Hepatocyte (in vitro differentiated cells): ENCODE measurements around the gene MAU2. TPM values are rescaled to one million over a fixed set of nuclear protein-coding genes. Genes with fewer than 3 reads are reported as not detected.

ENCODE experiments used
- DNase-seq: peaks from one replicate; pipeline ENCODE4 v3.0.0-alpha.2; 2016; ENCODE audit warnings: low spot score
- H2AFZ ChIP-seq: fragments of 200-600 bp; sonication (generic); 2 replicates; pipeline ENCODE4 v1.6.0; 2016; ENCODE audit warnings: antibody characterized with exemption, mild to moderate bottlenecking
- H3K27ac ChIP-seq: fragments of 200-600 bp; sonication (generic); 2 replicates; pipeline ENCODE4 v1.5.1; 2016; ENCODE audit warnings: mild to moderate bottlenecking
- H3K27me3 ChIP-seq: fragments of 200-600 bp; sonication (generic); 2 replicates; pipeline ENCODE4 v1.6.1; 2016
- H3K36me3 ChIP-seq: fragments of 200-600 bp; sonication (generic); replicated peaks from 2 replicates; pipeline ENCODE4 v1.5.1; 2016; ENCODE audit warnings: low read depth; ENCODE audit not compliant: insufficient read depth
- H3K4me1 ChIP-seq: fragments of 200-600 bp; sonication (generic); 2 replicates; pipeline ENCODE4 v1.5.1; 2016; ENCODE audit warnings: mild to moderate bottlenecking, moderate library complexity; ENCODE audit not compliant: insufficient read depth
- H3K4me2 ChIP-seq: fragments of 200-600 bp; sonication (generic); 2 replicates; pipeline ENCODE4 v1.6.0; 2016
- H3K4me3 ChIP-seq: fragments of 200-600 bp; sonication (generic); 2 replicates; pipeline ENCODE4 v1.5.1; 2016; ENCODE audit warnings: mild to moderate bottlenecking
- H3K79me2 ChIP-seq: fragments of 200-600 bp; sonication (generic); 2 replicates; pipeline ENCODE4 v1.6.0; 2017; ENCODE audit warnings: mild to moderate bottlenecking
- H3K9me2 ChIP-seq: fragments of 200-600 bp; sonication (generic); replicated peaks from 2 replicates; pipeline ENCODE4 v1.6.0; 2017; ENCODE audit warnings: mild to moderate bottlenecking; ENCODE audit not compliant: insufficient read depth
- H3K9me3 ChIP-seq: fragments of 200-600 bp; sonication (generic); 2 replicates; pipeline ENCODE4 v1.5.1; 2016; ENCODE audit warnings: low read depth, mild to moderate bottlenecking
- H4K20me1 ChIP-seq: fragments of 200-600 bp; sonication (generic); 2 replicates; pipeline ENCODE4 v1.6.0; 2016; ENCODE audit warnings: mild to moderate bottlenecking; ENCODE audit not compliant: insufficient read depth, poor library complexity, severe bottlenecking
- CTCF ChIP-seq: fragments of 200-600 bp; sonication (generic); IDR thresholded peaks from 2 replicates; pipeline ENCODE4 v1.5.1; 2016; ENCODE audit warnings: antibody characterized with exemption, mild to moderate bottlenecking; ENCODE audit not compliant: poor library complexity
- EZH2 ChIP-seq: fragments of 200-600 bp; sonication (generic); IDR thresholded peaks from 2 replicates; pipeline ENCODE4 v1.6.1; 2016; ENCODE audit warnings: antibody characterized with exemption, mild to moderate bottlenecking, borderline replicate concordance
- EZH2phosphoT487 ChIP-seq: fragments of 200-600 bp; sonication (generic); IDR thresholded peaks from one replicate; pipeline ENCODE4 v1.6.1; 2018; ENCODE audit warnings: antibody characterized with exemption, mild to moderate bottlenecking, low read depth, moderate library complexity; ENCODE audit not compliant: unreplicated experiment, severe bottlenecking
- WGBS: methylation state at CpG from one replicate; pipeline ENCODE4 v1.1.6; 2016; ENCODE audit warnings: low lambda C conversion rate; ENCODE audit errors: missing lambda C conversion rate; 5-methylcytosine and 5-hydroxymethylcytosine counted together
- polyA plus RNA-seq: library from polyadenylated mRNA; unstranded; fragments of >200 nt; fragmentation: Nextera tagmentation; extraction: Ambion mirVana; gene quantifications from 2 replicates; pipeline ENCODE4 v1.2.1, GENCODE V29; 2016
- total RNA-seq: library from RNA; depleted of rRNA; stranded (reverse); fragments of >200 nt; gene quantifications from 2 replicates; pipeline ENCODE4 v1.2.3, GENCODE V29; 2014

Gene MAU2
- total and polyA plus RNA-seq, 2 experiments from 2014 or later: 25.3 to 31.8 TPM

- Histone ChIP-seq H2AFZ (peak within 1 kb of the TSS; percentile 62), H3K9me3 (no peaks in the 10 kb centered on the region), H3K9me2 (no peaks in the 10 kb centered on the region), H3K79me2 (peaks cover 67% of the 10 kb centered on the region), H3K27ac (peak within 1 kb of the TSS; percentile 94), H3K36me3 (no peaks in the 10 kb centered on the region), H3K4me3 (peak within 1 kb of the TSS; percentile 54), H3K4me2 (peak within 1 kb of the TSS; percentile 86), H3K27me3 (no peaks in the 10 kb centered on the region), H3K4me1 (peaks cover 28% of the 10 kb centered on the region), H4K20me1 (peaks cover 31% of the 10 kb centered on the region)
- DNase-seq: peak; percentile 98
- WGBS: 2% methylated on average over 50 of the region's 90 CpGs
- peak; percentile 36 for TF ChIP-seq CTCF
- TF ChIP-seq EZH2: no peak
Observed at GRCh38 chr19:19404879-19405860, 84.5 kb downstream of the MAU2 start, which contains the start of gene GATAD2A. Gene GATAD2A, plus strand, starts transcription at chr19:19405675. Its CDS starts 59,671 bp downstream, at chr19:19465346.

GRCh38 chr19:19405971-19406877 is 85.6 kb downstream of the MAU2 start:
- Histone ChIP-seq H4K20me1 (peaks cover 42% of the 10 kb centered on the region), H3K9me3 (no peaks in the 10 kb centered on the region), H3K4me1 (peaks cover 34% of the 10 kb centered on the region), H3K4me3 (peak overlapping the region; percentile 54), H3K27ac (peak overlapping the region; percentile 94), H3K9me2 (no peaks in the 10 kb centered on the region), H3K79me2 (peaks cover 71% of the 10 kb centered on the region), H3K27me3 (no peaks in the 10 kb centered on the region), H3K36me3 (no peaks in the 10 kb centered on the region), H3K4me2 (peak overlapping the region; percentile 86), H2AFZ (peak overlapping the region; percentile 37)
- TF ChIP-seq CTCF (no peak), EZH2 (no peak), EZH2phosphoT487 (no peak)
- peak; percentile 75 for DNase-seq
- 1% methylated on average over 23 of the region's 87 CpGs for WGBS

- TF ChIP-seq EZH2phosphoT487: no peak
- peak; percentile 43 for TF ChIP-seq CTCF
- Histone ChIP-seq H3K9me2 (no peaks in the 10 kb centered on the region), H3K4me1 (peaks cover 34% of the 10 kb centered on the region), H3K4me3 (peak overlapping the region; percentile 54), H3K27me3 (no peaks in the 10 kb centered on the region), H3K79me2 (peaks cover 71% of the 10 kb centered on the region), H3K27ac (peak overlapping the region; percentile 94), H3K4me2 (peak overlapping the region; percentile 86), H3K36me3 (no peaks in the 10 kb centered on the region), H2AFZ (no peak overlapping the region), H3K9me3 (no peaks in the 10 kb centered on the region), H4K20me1 (peaks cover 50% of the 10 kb centered on the region)
- DNase-seq: peak; percentile 72
- 35% methylated on average over 12 of the region's 12 CpGs for WGBS
Observed at GRCh38 chr19:19406878-19407632, 86.4 kb downstream of the MAU2 start.
